HEK293 (cell line): Measurements from ENCODE around the gene PHKG2.

ENCODE experiments used
- AEBP2 ChIP-seq: fragments of 450-650 bp; formaldehyde crosslinking; IDR thresholded peaks from 2 replicates; pipeline ENCODE4 v1.5.1; 2016; ENCODE audit warnings: missing biosample characterization, missing genetic modification characterization, borderline replicate concordance
- BCL11B ChIP-seq: fragments of 450-650 bp; formaldehyde crosslinking; IDR thresholded peaks from 2 replicates; pipeline ENCODE4 v1.5.1; 2016; ENCODE audit warnings: low read depth, missing biosample characterization, missing genetic modification characterization
- EGR2 ChIP-seq: fragments of 450-650 bp; formaldehyde crosslinking; IDR thresholded peaks from 2 replicates; pipeline ENCODE4 v1.5.1; 2016; ENCODE audit warnings: low read depth, missing biosample characterization, missing genetic modification characterization
- GLI2 ChIP-seq: fragments of 450-650 bp; formaldehyde crosslinking; IDR thresholded peaks from 2 replicates; pipeline ENCODE4; 2017; ENCODE audit warnings: missing biosample characterization, missing genetic modification characterization, low read depth, borderline replicate concordance
- MEIS1 ChIP-seq: sonication (generic); formaldehyde crosslinking; IDR thresholded peaks from 2 replicates; pipeline ENCODE4 v1.8.1; 2022; ENCODE audit warnings: missing genetic modification reagents, mild to moderate bottlenecking, borderline replicate concordance
- MYNN ChIP-seq: fragments of 450-650 bp; formaldehyde crosslinking; IDR thresholded peaks from 2 replicates; pipeline ENCODE4 v1.5.1; 2016; ENCODE audit warnings: missing biosample characterization, missing genetic modification characterization, borderline replicate concordance
- PBX3 ChIP-seq: sonication (generic); formaldehyde crosslinking; IDR thresholded peaks from 2 replicates; pipeline ENCODE4 v1.8.1; 2022; ENCODE audit warnings: mild to moderate bottlenecking, moderate library complexity, missing genetic modification reagents
- SALL2 ChIP-seq: fragments of 450-650 bp; formaldehyde crosslinking; IDR thresholded peaks from 2 replicates; pipeline ENCODE4 v1.5.0; 2017; ENCODE audit warnings: missing biosample characterization, mild to moderate bottlenecking, missing genetic modification characterization, borderline replicate concordance
- SP3 ChIP-seq: fragments of 450-650 bp; formaldehyde crosslinking; IDR thresholded peaks from 2 replicates; pipeline ENCODE4 v1.5.1; 2016; ENCODE audit warnings: missing biosample characterization, missing genetic modification characterization
- ZBTB10 ChIP-seq: fragments of 450-650 bp; formaldehyde crosslinking; IDR thresholded peaks from 2 replicates; pipeline ENCODE4 v1.5.1; 2016; ENCODE audit warnings: missing biosample characterization, missing genetic modification characterization
- ZNF169 ChIP-seq: fragments of 450-650 bp; formaldehyde crosslinking; IDR thresholded peaks from 2 replicates; pipeline ENCODE4 v1.5.1; 2016; ENCODE audit warnings: missing biosample characterization, missing genetic modification characterization
- ZNF18 ChIP-seq: fragments of 450-650 bp; formaldehyde crosslinking; IDR thresholded peaks from 2 replicates; pipeline ENCODE4 v1.5.1; 2016; ENCODE audit warnings: missing biosample characterization, missing genetic modification characterization
- ZNF362 ChIP-seq: fragments of 450-650 bp; formaldehyde crosslinking; IDR thresholded peaks from 2 replicates; pipeline ENCODE4 v1.5.1; 2016; ENCODE audit warnings: missing biosample characterization, missing genetic modification characterization
- ZNF398 ChIP-seq: fragments of 450-650 bp; formaldehyde crosslinking; IDR thresholded peaks from 2 replicates; pipeline ENCODE4 v1.5.1; 2017; ENCODE audit warnings: missing biosample characterization, missing genetic modification characterization
- ZNF530 ChIP-seq: fragments of 450-650 bp; formaldehyde crosslinking; IDR thresholded peaks from 2 replicates; pipeline ENCODE4 v1.5.1; 2016; ENCODE audit warnings: low read depth, missing biosample characterization, missing genetic modification characterization
- ZNF544 ChIP-seq: fragments of 450-650 bp; formaldehyde crosslinking; IDR thresholded peaks from 2 replicates; pipeline ENCODE4 v1.5.0; 2017; ENCODE audit warnings: missing biosample characterization, missing genetic modification characterization
- ZNF560 ChIP-seq: fragments of 450-650 bp; formaldehyde crosslinking; IDR thresholded peaks from 2 replicates; pipeline ENCODE4 v1.5.1; 2017; ENCODE audit warnings: missing biosample characterization, missing genetic modification characterization, borderline replicate concordance
- ZNF561 ChIP-seq: fragments of 450-650 bp; IDR thresholded peaks from 2 replicates; pipeline ENCODE4 v1.5.1; 2018; ENCODE audit warnings: missing biosample characterization, missing genetic modification characterization, borderline replicate concordance
- ZNF654 ChIP-seq: fragments of 450-650 bp; formaldehyde crosslinking; IDR thresholded peaks from 2 replicates; pipeline ENCODE4 v1.5.1; 2016; ENCODE audit warnings: low read depth, missing biosample characterization, missing genetic modification characterization
- ZNF670 ChIP-seq: fragments of 450-650 bp; formaldehyde crosslinking; IDR thresholded peaks from 2 replicates; pipeline ENCODE4 v1.5.1; 2016; ENCODE audit warnings: missing biosample characterization, missing genetic modification characterization, low read depth
- ZNF692 ChIP-seq: fragments of 450-650 bp; formaldehyde crosslinking; IDR thresholded peaks from 2 replicates; pipeline ENCODE4 v1.5.1; 2016; ENCODE audit warnings: missing biosample characterization, missing genetic modification characterization
- ZNF785 ChIP-seq: fragments of 450-650 bp; formaldehyde crosslinking; IDR thresholded peaks from 2 replicates; pipeline ENCODE4 v1.5.1; 2016; ENCODE audit warnings: missing biosample characterization, missing genetic modification characterization
- ZNF792 ChIP-seq: fragments of 450-650 bp; formaldehyde crosslinking; IDR thresholded peaks from 2 replicates; pipeline ENCODE4 v1.5.1; 2016; ENCODE audit warnings: missing biosample characterization, missing genetic modification characterization

PHKG2 gene

GRCh38 chr16:30761427-30761927 lies 13.3 kb downstream of the PHKG2 start (continued):
- TF ChIP-seq ZNF654 (tag by site-specific recombination) (no peak), ZNF18 (0 out of 2 replicates have a peak, but pooled peaks have one; percentile 25), ZNF560 (tag by site-specific recombination) (peak; percentile 77; the same call in 1 of the 2 replicates), SP3 (tag by site-specific recombination) (no peak; the same call in none of the 2 replicates), MYNN (peak; percentile 54; the same call in 1 of the 2 replicates), ZNF670 (tag by site-specific recombination) (no peak), ZNF544 (tag by site-specific recombination) (no peak), MEIS1 (no peak), ZNF692 (tag by site-specific recombination) (peak; percentile 87), PBX3 (CRISPR knock-in tag) (no peak), AEBP2 (tag by site-specific recombination) (0 out of 2 replicates have a peak, but pooled peaks have one; percentile 15), ZNF785 (tag by site-specific recombination) (peak; percentile 71; the same call in 1 of the 2 replicates), ZNF362 (tag by site-specific recombination) (no peak), ZNF169 (tag by site-specific recombination) (0 out of 2 replicates have a peak, but pooled peaks have one; percentile 71), SALL2 (tag by site-specific recombination) (no peak), ZNF561 (no peak), ZNF530 (tag by site-specific recombination) (no peak), ZNF792 (peak; percentile 44; the same call in 1 of the 2 replicates), EGR2 (tag by site-specific recombination) (no peak), ZNF398 (tag by site-specific recombination) (peak; percentile 36; the same call in 1 of the 2 replicates), ZBTB10 (tag by site-specific recombination) (no peak), GLI2 (tag by site-specific recombination) (no peak), BCL11B (no peak)
